Astrocyte (in vitro differentiated cells and primary cell): ENCODE measurements around the gene RAB9B.

Experiments
- CTCF ChIP-seq: IDR thresholded peaks from 2 replicates; pipeline ENCODE4 v1.5.1; 2011; ENCODE audit warnings: low read depth, mild to moderate bottlenecking, inconsistent platforms, low read length, moderate library complexity; ENCODE audit not compliant: insufficient read depth
- EZH2 ChIP-seq: IDR thresholded peaks from 2 replicates; pipeline ENCODE4 v1.6.1; 2012; ENCODE audit warnings: mild to moderate bottlenecking, low read length, inconsistent platforms; ENCODE audit not compliant: insufficient read depth

- TF ChIP-seq EZH2 (no peak), CTCF (no peak)
Observed at GRCh38 chrX:103864149-103864548, 32.1 kb upstream of the RAB9B start.
